ENCODE data around the gene CARS2.
"Not testable (repeated sequence)": the region's sequence is repeated elsewhere in the genome, so short reads cannot be mapped to it uniquely, and the experiment has no call there.

CARS2 gene

GRCh38 chr13:110705826-110706569, at the start of gene CARS2:
Gene CARS2 (minus strand): TSS chr13:110706116. CDS start chr13:110706093, 23 bp downstream.
- in situ Hi-C loops (cut with MboI; ENCODE audit: low sequenced_read_pairs): no loop called here

GRCh38 chr13:110748271-110748670, 42.4 kb upstream of the CARS2 start:
- in situ Hi-C loops (cut with MboI; ENCODE audit: low sequenced_read_pairs): no loop called here

GRCh38 chr13:110746438-110746837, 40.5 kb upstream of the CARS2 start:
- in situ Hi-C loops (cut with MboI; ENCODE audit: low sequenced_read_pairs): no loop called here

DNA sequence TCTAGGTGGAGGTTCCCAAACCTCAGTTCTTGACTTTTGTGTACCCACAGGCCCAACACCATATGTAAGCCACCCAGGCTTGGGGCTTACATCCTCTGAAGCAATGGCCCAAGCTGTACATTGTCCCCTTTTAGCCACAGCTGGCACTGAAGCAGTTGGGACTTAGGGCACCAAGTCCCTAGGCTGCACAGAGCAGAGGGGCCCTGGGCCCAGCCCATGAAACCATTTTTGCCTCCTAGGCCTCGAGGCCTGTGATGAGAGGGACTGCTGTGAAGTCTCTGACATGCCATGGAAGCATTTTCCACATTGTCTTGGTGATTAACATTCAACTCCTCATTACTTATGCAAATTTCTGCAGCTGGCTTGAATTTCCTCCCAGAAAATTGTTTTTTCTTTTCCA, 37.8 kb upstream of the CARS2 start:
- in situ Hi-C loops (cut with MboI; ENCODE audit: low sequenced_read_pairs): no loop called here

GRCh38 chr13:110737555-110737954, 31.6 kb upstream of the CARS2 start:
- in situ Hi-C loops (cut with MboI; ENCODE audit: low sequenced_read_pairs): no loop called here

DNA sequence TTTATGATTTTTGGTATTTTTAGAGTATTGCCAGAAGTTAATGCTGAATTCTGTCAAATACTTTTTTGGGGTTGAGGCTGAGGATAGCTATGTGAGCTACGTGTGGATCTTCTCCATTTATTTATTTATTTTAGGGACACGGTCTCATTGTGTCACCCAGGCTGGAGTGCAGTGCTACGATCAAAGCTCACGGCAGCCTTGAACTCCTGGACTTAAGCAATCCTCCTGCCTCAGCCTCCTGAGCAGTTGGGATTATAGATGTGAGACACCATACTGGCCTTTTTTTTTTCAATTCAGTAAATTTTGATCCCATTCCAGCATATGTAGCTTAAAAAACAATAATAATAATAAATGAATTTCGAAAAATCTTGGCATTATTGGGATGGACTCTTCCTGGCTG, 28.6 kb upstream of the CARS2 start:
- in situ Hi-C loops (cut with MboI; ENCODE audit: low sequenced_read_pairs): no loop called here

DNA sequence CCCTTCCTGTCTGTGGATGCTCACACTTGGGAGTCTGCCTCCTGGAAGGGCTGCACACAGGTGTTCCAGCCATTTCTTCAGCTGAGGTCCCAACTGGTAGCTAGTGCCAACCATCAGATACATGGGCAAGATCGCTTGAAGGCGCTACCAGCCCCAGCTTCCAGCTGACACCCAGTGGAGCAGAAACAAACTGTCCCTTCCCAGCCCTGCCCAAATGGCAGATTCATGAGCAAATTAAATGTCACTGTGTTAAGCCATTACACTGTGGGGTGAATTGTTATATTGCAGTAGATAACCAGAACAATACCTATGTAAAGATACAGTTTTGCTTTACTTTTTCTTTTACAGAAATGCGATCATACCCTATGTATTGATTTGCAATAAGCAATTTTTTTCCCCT, 25.2 kb upstream of the CARS2 start:
- in situ Hi-C loops (cut with MboI; ENCODE audit: low sequenced_read_pairs): no loop called here

DNA sequence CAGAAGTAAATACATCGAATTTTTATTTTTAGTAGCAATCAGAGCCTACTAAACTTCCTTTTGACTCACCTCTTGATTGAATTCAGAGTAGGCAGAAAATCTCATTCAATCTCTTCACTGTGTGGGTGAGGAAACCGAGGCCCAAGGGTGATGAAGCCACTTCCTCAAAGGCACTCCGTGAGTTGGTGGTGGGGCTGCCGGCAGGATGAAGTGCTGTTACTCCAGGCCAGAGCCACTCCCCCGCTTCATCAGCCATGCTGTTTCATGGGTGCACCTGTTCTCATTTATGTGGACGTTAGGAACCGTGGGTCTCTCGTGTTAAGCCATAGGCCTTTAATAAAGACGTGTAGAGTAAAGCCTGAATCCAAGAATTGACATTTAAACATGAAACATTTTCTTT, 20.8 kb upstream of the CARS2 start:
- in situ Hi-C loops (cut with MboI; ENCODE audit: low sequenced_read_pairs): no loop called here

GRCh38 chr13:110726153-110726552, 20.2 kb upstream of the CARS2 start:
- in situ Hi-C loops (cut with MboI; ENCODE audit: low sequenced_read_pairs): not testable (repeated sequence)

DNA sequence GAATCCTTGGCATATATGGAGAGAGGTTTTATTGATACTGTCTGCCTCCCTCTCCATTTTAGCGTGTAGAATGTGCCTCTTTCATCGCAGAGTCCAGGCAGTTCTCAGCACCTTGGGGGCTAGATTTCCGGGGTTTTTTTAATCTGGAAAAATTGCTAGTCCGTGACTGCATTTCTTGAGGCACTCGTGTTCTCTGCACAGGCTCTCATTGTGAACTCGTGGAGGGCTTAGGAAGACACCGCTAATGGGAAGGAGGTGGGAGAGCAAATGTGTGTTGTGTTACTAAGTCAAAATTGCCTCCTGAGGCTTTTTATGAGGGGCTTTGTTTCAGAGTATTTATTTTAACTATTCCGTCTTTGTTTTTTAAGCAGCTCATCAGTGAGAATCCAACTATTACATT, 17.7 kb upstream of the CARS2 start:
- in situ Hi-C loops (cut with MboI; ENCODE audit: low sequenced_read_pairs): no loop called here

- in situ Hi-C loops (cut with MboI; ENCODE audit: low sequenced_read_pairs): no loop called here
Observed at GRCh38 chr13:110722971-110723370, 17.1 kb upstream of the CARS2 start.

- in situ Hi-C loops (cut with MboI; ENCODE audit: low sequenced_read_pairs): no loop called here
Observed at GRCh38 chr13:110719036-110719710, 13.3 kb upstream of the CARS2 start.

GRCh38 chr13:110716247-110716515, 10.3 kb upstream of the CARS2 start:
- in situ Hi-C loops (cut with MboI; ENCODE audit: low sequenced_read_pairs): no loop called here

GRCh38 chr13:110715395-110716246, 9.7 kb upstream of the CARS2 start:
- in situ Hi-C loops (cut with MboI; ENCODE audit: low sequenced_read_pairs): no loop called here

DNA sequence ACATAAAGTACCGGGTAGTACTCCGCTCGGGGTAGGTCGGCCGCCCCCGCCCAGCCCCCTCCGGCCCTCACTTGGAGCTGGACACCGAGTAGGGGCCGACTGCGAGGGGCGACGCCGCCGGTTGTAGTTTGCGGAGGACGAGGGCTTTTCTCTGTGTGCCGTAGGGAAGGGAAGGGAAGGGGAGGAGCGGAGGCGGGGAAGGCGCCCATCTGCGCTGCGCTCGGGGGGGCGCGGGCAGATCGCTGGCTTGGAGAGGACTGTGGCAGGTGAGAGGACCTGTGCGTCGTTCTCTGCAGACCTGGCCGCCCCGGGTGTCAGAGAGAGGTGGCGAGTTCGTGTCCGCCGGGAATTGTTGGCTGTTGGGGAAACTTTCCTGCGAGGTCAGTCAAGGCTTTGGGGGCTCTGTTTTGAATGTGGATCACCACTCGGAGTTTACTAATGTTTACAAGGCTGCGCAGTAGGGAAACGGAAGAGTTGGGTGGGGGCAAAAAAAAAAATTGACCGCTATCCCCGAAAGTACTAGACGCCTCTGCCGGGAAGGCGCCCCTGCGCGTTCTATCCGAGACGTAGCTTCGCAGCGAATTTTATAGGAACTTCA, 9.0 kb upstream of the CARS2 start:
- in situ Hi-C loops (cut with MboI; ENCODE audit: low sequenced_read_pairs): no loop called here

- in situ Hi-C loops (cut with MboI; ENCODE audit: low sequenced_read_pairs): no loop called here
Observed at GRCh38 chr13:110713981-110714796, 8.3 kb upstream of the CARS2 start.

GRCh38 chr13:110713642-110713952, 7.7 kb upstream of the CARS2 start, which contains the start of gene ING1:
Gene ING1 (plus strand): TSS chr13:110713700. CDS start chr13:110714150, 450 bp downstream.
- in situ Hi-C loops (cut with MboI; ENCODE audit: low sequenced_read_pairs): no loop called here

- in situ Hi-C loops (cut with MboI; ENCODE audit: low sequenced_read_pairs): no loop called here
Observed at GRCh38 chr13:110712849-110713641, 7.1 kb upstream of the CARS2 start.

- in situ Hi-C loops (cut with MboI; ENCODE audit: low sequenced_read_pairs): no loop called here
Observed at GRCh38 chr13:110712081-110712848, 6.3 kb upstream of the CARS2 start.

All from HL-60/S4 treated with phorbol 12-myristate 13-acetate at 8.2 ng/mL for 4 days and 3 days (cell line).